B cell (primary cell): ENCODE results near the gene ESYT2.

Experiments
- CTCF ChIP-seq: fragments of 200-600 bp; IDR thresholded peaks from one replicate; pipeline ENCODE4 v1.8.0; 2022; ENCODE audit warnings: antibody characterized with exemption, mild to moderate bottlenecking
- EZH2 ChIP-seq: IDR thresholded peaks from 2 replicates; pipeline ENCODE4 v1.6.1; 2012; ENCODE audit warnings: borderline replicate concordance, low read depth, mild to moderate bottlenecking, moderate library complexity, low read length; ENCODE audit not compliant: insufficient read depth, poor library complexity, severe bottlenecking

- no peak for TF ChIP-seq CTCF
- TF ChIP-seq EZH2: no peak
Observed at GRCh38 chr7:158760936-158761335, 68.4 kb downstream of the ESYT2 start.
